ENCODE data around the gene SCYL3. TPM values are rescaled to one million over a fixed set of nuclear protein-coding genes. Genes with fewer than 3 reads are reported as not detected.

Gene SCYL3
- total and polyA plus RNA-seq, 3 donors from 2014 or later, result 13.3 to 16.3 (median 15.8) TPM

DNA sequence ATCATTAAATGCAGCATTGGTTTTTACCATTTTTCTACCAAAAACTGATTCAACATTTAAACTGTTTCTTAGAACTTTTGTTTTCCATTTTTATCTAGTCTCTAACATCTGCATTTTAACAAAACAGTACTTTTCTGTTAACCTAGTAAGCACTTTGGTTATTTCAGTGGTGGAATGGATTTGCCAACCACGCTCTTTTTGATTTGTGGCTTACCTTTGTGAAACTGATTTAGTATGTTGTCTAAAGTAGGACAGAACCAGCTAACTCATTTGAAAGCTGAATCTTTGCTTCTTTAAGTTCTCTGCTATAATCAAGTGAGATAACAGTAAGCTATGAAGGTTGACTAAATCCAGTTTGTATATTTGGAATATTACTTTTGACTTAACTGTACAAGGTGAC, 57.5 kb downstream of the SCYL3 start:
- Histone ChIP-seq H3K9me3 (no peaks in the 10 kb centered on the region), H3K4me1 (no peaks in the 10 kb centered on the region), H3K4me3 (no peak overlapping the region), H3K27ac (no peak overlapping the region), H3K27me3 (no peaks in the 10 kb centered on the region), H3K36me3 (ENCODE audit: low read depth, missing control alignments) (no peaks in the 10 kb centered on the region)
- TF ChIP-seq POLR2A (IDR thresholded peaks at IDR 0.05), result no peak
- TF ChIP-seq, protein P1, sequence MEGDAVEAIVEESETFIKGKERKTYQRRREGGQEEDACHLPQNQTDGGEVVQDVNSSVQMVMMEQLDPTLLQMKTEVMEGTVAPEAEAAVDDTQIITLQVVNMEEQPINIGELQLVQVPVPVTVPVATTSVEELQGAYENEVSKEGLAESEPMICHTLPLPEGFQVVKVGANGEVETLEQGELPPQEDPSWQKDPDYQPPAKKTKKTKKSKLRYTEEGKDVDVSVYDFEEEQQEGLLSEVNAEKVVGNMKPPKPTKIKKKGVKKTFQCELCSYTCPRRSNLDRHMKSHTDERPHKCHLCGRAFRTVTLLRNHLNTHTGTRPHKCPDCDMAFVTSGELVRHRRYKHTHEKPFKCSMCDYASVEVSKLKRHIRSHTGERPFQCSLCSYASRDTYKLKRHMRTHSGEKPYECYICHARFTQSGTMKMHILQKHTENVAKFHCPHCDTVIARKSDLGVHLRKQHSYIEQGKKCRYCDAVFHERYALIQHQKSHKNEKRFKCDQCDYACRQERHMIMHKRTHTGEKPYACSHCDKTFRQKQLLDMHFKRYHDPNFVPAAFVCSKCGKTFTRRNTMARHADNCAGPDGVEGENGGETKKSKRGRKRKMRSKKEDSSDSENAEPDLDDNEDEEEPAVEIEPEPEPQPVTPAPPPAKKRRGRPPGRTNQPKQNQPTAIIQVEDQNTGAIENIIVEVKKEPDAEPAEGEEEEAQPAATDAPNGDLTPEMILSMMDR (IDR thresholded peaks at IDR 0.05), result no peak
- WGBS, 2 donors, result 91 to 100% methylated on average over 1 of the region's 1 CpG
- DNase-seq, result no peak
- intact Hi-C loops (cut with DNase I; ENCODE audit: low total_unique reads), result no loop called here

DNA sequence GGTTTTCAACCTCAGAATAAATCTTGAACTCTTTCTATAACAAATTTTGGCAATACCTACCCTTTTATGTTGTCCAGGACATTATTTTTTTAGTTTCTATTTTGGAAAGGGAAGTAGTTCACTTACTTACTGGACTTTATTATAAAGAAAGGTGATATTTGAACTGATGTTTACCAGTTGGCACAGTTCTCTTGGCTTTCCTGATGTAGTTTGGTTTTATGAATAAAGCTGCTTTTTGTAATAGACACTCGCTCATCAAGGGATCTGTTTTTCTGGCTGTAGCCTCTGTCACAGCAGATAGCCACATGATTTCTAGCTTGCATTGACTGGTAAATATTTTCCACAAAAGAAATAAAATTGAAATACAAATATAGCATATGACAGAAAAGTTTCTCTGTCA, 58.0 kb downstream of the SCYL3 start:
- 88 to 97% methylated on average over 1 of the region's 1 CpG for WGBS, 2 donors
- Histone ChIP-seq H3K4me1 (no peaks in the 10 kb centered on the region), H3K4me3 (no peak overlapping the region), H3K27ac (no peak overlapping the region), H3K9me3 (no peaks in the 10 kb centered on the region), H3K27me3 (no peaks in the 10 kb centered on the region), H3K36me3 (ENCODE audit: low read depth, missing control alignments) (no peaks in the 10 kb centered on the region)
- no peak for DNase-seq
- intact Hi-C loops (cut with DNase I; ENCODE audit: low total_unique reads), result no loop called here
- TF ChIP-seq, protein P1 (IDR thresholded peaks at IDR 0.05), result no peak
- no peak for TF ChIP-seq POLR2A (IDR thresholded peaks at IDR 0.05)

DNA sequence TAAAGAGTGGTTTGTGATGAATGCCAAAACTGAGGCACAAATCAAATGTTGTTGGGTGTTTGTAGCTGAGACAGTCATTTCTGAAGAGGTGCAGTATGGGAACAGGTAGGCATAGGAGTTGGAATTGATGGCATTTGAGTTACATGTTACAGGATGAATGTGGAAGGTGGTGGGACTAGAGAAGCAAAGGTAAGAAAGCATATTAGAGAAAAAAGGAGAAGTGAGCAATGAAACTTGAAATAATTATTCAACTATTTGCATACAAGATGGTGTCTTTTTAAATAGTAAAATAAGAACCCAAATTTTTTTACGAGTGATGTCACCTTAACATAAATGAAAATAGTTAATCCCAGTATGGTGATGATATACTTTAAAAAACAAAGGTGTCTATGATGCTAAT, 58.8 kb downstream of the SCYL3 start:
- Histone ChIP-seq H3K36me3 (ENCODE audit: low read depth, missing control alignments) (no peaks in the 10 kb centered on the region), H3K27me3 (no peaks in the 10 kb centered on the region), H3K9me3 (no peaks in the 10 kb centered on the region), H3K4me3 (no peak overlapping the region), H3K27ac (no peak overlapping the region), H3K4me1 (no peaks in the 10 kb centered on the region)
- TF ChIP-seq POLR2A (IDR thresholded peaks at IDR 0.05), result no peak
- TF ChIP-seq, protein P1 (IDR thresholded peaks at IDR 0.05), result no peak
- intact Hi-C loops (cut with DNase I; ENCODE audit: low total_unique reads), result no loop called here
- no peak for DNase-seq
- WGBS, 2 donors, result 97 to 98% methylated on average over 1 of the region's 1 CpG

DNA sequence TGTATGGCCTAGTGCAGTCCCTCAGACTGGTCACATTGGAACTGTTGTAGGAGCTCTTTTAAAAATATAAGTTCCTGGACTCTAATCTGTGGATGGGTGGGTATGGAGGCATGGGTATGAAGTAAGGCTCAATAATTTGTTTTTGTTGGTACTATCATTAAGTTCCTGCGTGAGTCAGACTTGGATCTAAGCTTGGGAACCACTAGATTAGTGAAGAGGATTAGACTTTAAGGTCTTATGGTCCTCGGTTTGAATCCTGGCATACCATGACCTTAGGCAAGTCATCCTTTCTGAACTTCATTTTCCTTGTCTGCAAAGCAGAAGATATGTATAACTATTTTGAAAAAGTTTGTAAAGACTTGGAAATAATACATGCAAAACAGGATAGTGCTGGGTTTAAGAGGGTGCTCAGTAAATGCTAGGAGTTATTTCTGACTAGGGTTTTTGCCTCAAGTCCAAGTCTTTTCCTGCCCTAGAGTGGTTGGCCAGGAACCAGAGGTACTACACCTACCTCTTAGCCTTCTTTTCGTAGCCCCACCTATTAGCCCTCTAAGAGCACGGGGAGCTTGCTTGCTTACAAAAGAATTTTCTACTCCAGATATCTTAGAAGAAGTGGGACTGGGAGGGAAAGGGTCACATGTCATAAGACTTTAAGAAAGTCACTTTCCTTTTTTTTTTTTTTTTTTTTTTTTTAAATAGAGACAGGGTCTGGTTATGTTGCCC, 60.4 kb downstream of the SCYL3 start:
- DNase-seq, result no peak
- TF ChIP-seq, protein P1 (IDR thresholded peaks at IDR 0.05), result no peak
- TF ChIP-seq POLR2A (IDR thresholded peaks at IDR 0.05), result no peak
- 74 to 75% methylated on average over 4 of the region's 4 CpGs for WGBS, 2 donors
- Histone ChIP-seq H3K9me3 (no peaks in the 10 kb centered on the region), H3K27ac (no peak overlapping the region), H3K4me1 (no peaks in the 10 kb centered on the region), H3K27me3 (no peaks in the 10 kb centered on the region), H3K36me3 (ENCODE audit: low read depth, missing control alignments) (no peaks in the 10 kb centered on the region), H3K4me3 (no peak overlapping the region)
- intact Hi-C loops (cut with DNase I; ENCODE audit: low total_unique reads), result no loop called here

DNA sequence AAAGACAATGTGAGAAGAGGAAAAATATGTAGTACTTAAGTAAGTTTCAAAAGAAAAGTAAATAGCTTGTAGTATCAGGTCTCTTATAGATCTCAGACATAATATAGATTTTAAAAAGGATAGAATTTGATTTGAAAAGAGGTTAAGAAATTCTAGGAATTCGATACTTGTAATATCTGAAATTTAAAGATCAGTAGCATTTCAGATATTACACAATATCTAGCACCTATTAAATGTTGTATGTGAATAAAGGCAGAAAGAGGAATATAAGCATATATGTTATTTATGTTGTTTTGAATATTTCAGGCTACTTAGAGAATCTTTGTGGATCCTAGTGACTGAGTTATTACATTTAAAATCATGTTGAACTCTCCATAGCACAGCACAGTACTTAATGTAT, 64.0 kb downstream of the SCYL3 start:
- Histone ChIP-seq H3K27me3 (no peaks in the 10 kb centered on the region), H3K9me3 (no peaks in the 10 kb centered on the region), H3K4me3 (no peak overlapping the region), H3K36me3 (ENCODE audit: low read depth, missing control alignments) (no peaks in the 10 kb centered on the region), H3K4me1 (no peaks in the 10 kb centered on the region), H3K27ac (no peak overlapping the region)
- DNase-seq, result no peak
- TF ChIP-seq POLR2A (IDR thresholded peaks at IDR 0.05), result no peak
- TF ChIP-seq, protein P1 (IDR thresholded peaks at IDR 0.05), result no peak
- WGBS, 2 donors, result 97 to 98% methylated on average over 1 of the region's 1 CpG
- intact Hi-C loops (cut with DNase I; ENCODE audit: low total_unique reads), result no loop called here
